ENCODE results near the gene OPHN1.

Gene OPHN1

GRCh38 chrX:68043713-68044438 lies 389.4 kb downstream of the OPHN1 start:
- H3K79me1 ChIP-seq (ENCODE audit: low read length), result no peaks in the 10 kb centered on the region
- no peak overlapping the region for H3K27ac ChIP-seq (ENCODE audit: low read depth, low read length)
- H3K4me3 ChIP-seq (ENCODE audit: low read depth, low read length), result no peak overlapping the region
- no peak overlapping the region for H2BK5ac ChIP-seq (ENCODE audit: low read depth, low read length, poor library complexity)
- no peak for DNase-seq
- H3K4me1 ChIP-seq (ENCODE audit: control insufficient read depth in 1 of 2, insufficient read depth in 2 of 2, low read length in 2 of 2), result no peaks in the 10 kb centered on the region
- no peak overlapping the region for H3K4me2 ChIP-seq (ENCODE audit: low read length)
- no peak overlapping the region for H3K18ac ChIP-seq (ENCODE audit: low read length)
- H3K36me3 ChIP-seq (ENCODE audit: control insufficient read depth in 1 of 2, insufficient read depth in 2 of 2, low read length in 2 of 2), result peaks cover 0 to 3% of the 10 kb centered on the region in 2 experiments
- H2BK12ac ChIP-seq (ENCODE audit: low read length), result no peak overlapping the region
- no peak overlapping the region for H4K8ac ChIP-seq (ENCODE audit: low read depth, low read length)
- H3K79me2 ChIP-seq (ENCODE audit: control insufficient read depth, insufficient read depth, low read length, poor library complexity), result no peaks in the 10 kb centered on the region
- no peak overlapping the region for H3K14ac ChIP-seq (ENCODE audit: low read length)
- H3K4ac ChIP-seq (ENCODE audit: low read depth, low read length), result no peak overlapping the region
- WGBS (ENCODE audit: extremely low coverage, insufficient coverage, insufficient read length), result no CpG with 5 or more reads among the region's 1 CpG
- no peak overlapping the region for H3K23ac ChIP-seq (ENCODE audit: low read length)
- H3K9ac ChIP-seq (ENCODE audit: low read length), result no peak overlapping the region
- no peak overlapping the region for H2AFZ ChIP-seq (ENCODE audit: insufficient read depth, low read length, poor library complexity)
- no peak overlapping the region for H2BK120ac ChIP-seq (ENCODE audit: insufficient read depth, low read length, poor library complexity)
- no peak overlapping the region for H4K91ac ChIP-seq (ENCODE audit: low read depth, low read length)
- H3K9me3 ChIP-seq (ENCODE audit: insufficient read depth, low read depth, low read length), result no peaks in the 10 kb centered on the region
- no peak overlapping the region for H4K12ac ChIP-seq (ENCODE audit: low read depth, low read length)
- no peak overlapping the region for H2AK5ac ChIP-seq (ENCODE audit: low read length)
- no peaks in the 10 kb centered on the region for H3K27me3 ChIP-seq (ENCODE audit: insufficient read depth, low read length)

GRCh38 chrX:68041110-68041509 lies 392.2 kb downstream of the OPHN1 start:
- Histone ChIP-seq H2BK12ac (ENCODE audit: low read length) (no peak overlapping the region), H3K4ac (ENCODE audit: low read depth, low read length) (no peak overlapping the region), H3K9me3 (ENCODE audit: insufficient read depth, low read depth, low read length) (no peaks in the 10 kb centered on the region), H2BK5ac (ENCODE audit: low read depth, low read length, poor library complexity) (no peak overlapping the region), H3K9ac (ENCODE audit: low read length) (no peak overlapping the region), H2AFZ (ENCODE audit: insufficient read depth, low read length, poor library complexity) (no peak overlapping the region), H4K8ac (ENCODE audit: low read depth, low read length) (no peak overlapping the region), H3K79me1 (ENCODE audit: low read length) (no peaks in the 10 kb centered on the region), H4K12ac (ENCODE audit: low read depth, low read length) (no peak overlapping the region), H2BK120ac (ENCODE audit: insufficient read depth, low read length, poor library complexity) (no peak overlapping the region), H3K27me3 (ENCODE audit: insufficient read depth, low read length) (no peaks in the 10 kb centered on the region), H3K36me3 (ENCODE audit: control insufficient read depth in 1 of 2, insufficient read depth in 2 of 2, low read length in 2 of 2) (no peaks in the 10 kb centered on the region), H4K91ac (ENCODE audit: low read depth, low read length) (no peak overlapping the region), H3K23ac (ENCODE audit: low read length) (no peak overlapping the region), H2AK5ac (ENCODE audit: low read length) (no peak overlapping the region), H3K79me2 (ENCODE audit: control insufficient read depth, insufficient read depth, low read length, poor library complexity) (no peaks in the 10 kb centered on the region), H3K27ac (ENCODE audit: low read depth, low read length) (no peak overlapping the region), H3K18ac (ENCODE audit: low read length) (no peak overlapping the region), H3K4me3 (ENCODE audit: low read depth, low read length) (no peak overlapping the region), H3K4me2 (ENCODE audit: low read length) (no peak overlapping the region), H3K14ac (ENCODE audit: low read length) (no peak overlapping the region), H3K4me1 (ENCODE audit: control insufficient read depth in 1 of 2, insufficient read depth in 2 of 2, low read length in 2 of 2) (no peaks in the 10 kb centered on the region)
- DNase-seq, result no peak
- WGBS (ENCODE audit: extremely low coverage, insufficient coverage, insufficient read length), result no CpG with 5 or more reads among the region's 1 CpG

- Histone ChIP-seq H3K4me2 (ENCODE audit: low read length) (no peak overlapping the region), H3K23ac (ENCODE audit: low read length) (no peak overlapping the region), H3K9me3 (ENCODE audit: insufficient read depth, low read depth, low read length) (no peaks in the 10 kb centered on the region), H3K18ac (ENCODE audit: low read length) (no peak overlapping the region), H3K9ac (ENCODE audit: low read length) (no peak overlapping the region), H3K79me2 (ENCODE audit: control insufficient read depth, insufficient read depth, low read length, poor library complexity) (no peaks in the 10 kb centered on the region), H4K12ac (ENCODE audit: low read depth, low read length) (no peak overlapping the region), H2BK5ac (ENCODE audit: low read depth, low read length, poor library complexity) (no peak overlapping the region), H4K91ac (ENCODE audit: low read depth, low read length) (no peak overlapping the region), H2AK5ac (ENCODE audit: low read length) (no peak overlapping the region), H3K4me1 (ENCODE audit: control insufficient read depth in 1 of 2, insufficient read depth in 2 of 2, low read length in 2 of 2) (no peaks in the 10 kb centered on the region), H3K14ac (ENCODE audit: low read length) (no peak overlapping the region), H3K36me3 (ENCODE audit: control insufficient read depth in 1 of 2, insufficient read depth in 2 of 2, low read length in 2 of 2) (no peaks in the 10 kb centered on the region), H2BK12ac (ENCODE audit: low read length) (no peak overlapping the region), H3K27me3 (ENCODE audit: insufficient read depth, low read length) (no peaks in the 10 kb centered on the region), H4K8ac (ENCODE audit: low read depth, low read length) (no peak overlapping the region), H2AFZ (ENCODE audit: insufficient read depth, low read length, poor library complexity) (no peak overlapping the region), H3K79me1 (ENCODE audit: low read length) (no peaks in the 10 kb centered on the region), H3K4ac (ENCODE audit: low read depth, low read length) (no peak overlapping the region), H3K4me3 (ENCODE audit: low read depth, low read length) (no peak overlapping the region), H3K27ac (ENCODE audit: low read depth, low read length) (no peak overlapping the region), H2BK120ac (ENCODE audit: insufficient read depth, low read length, poor library complexity) (no peak overlapping the region)
- no CpG with 5 or more reads among the region's 9 CpGs for WGBS (ENCODE audit: extremely low coverage, insufficient coverage, insufficient read length)
- DNase-seq, result peak; percentile 6 to 24
Measured at GRCh38 chrX:68018248-68019203, 414.8 kb downstream of the OPHN1 start.

GRCh38 chrX:67998540-67998939 lies 434.8 kb downstream of the OPHN1 start:
- H4K8ac ChIP-seq (ENCODE audit: low read depth, low read length), result no peak overlapping the region

More at GRCh38 chrX:67998540-67998939, 434.8 kb downstream of the OPHN1 start:
- Histone ChIP-seq H3K27me3 (ENCODE audit: insufficient read depth, low read length) (no peaks in the 10 kb centered on the region), H2BK12ac (ENCODE audit: low read length) (no peak overlapping the region), H2AFZ (ENCODE audit: insufficient read depth, low read length, poor library complexity) (no peak overlapping the region), H3K9me3 (ENCODE audit: insufficient read depth, low read depth, low read length) (no peaks in the 10 kb centered on the region), H2AK5ac (ENCODE audit: low read length) (no peak overlapping the region), H3K14ac (ENCODE audit: low read length) (no peak overlapping the region), H3K79me2 (ENCODE audit: control insufficient read depth, insufficient read depth, low read length, poor library complexity) (no peaks in the 10 kb centered on the region), H3K4ac (ENCODE audit: low read depth, low read length) (no peak overlapping the region), H3K36me3 (ENCODE audit: control insufficient read depth in 1 of 2, insufficient read depth in 2 of 2, low read length in 2 of 2) (no peaks in the 10 kb centered on the region), H3K9ac (ENCODE audit: low read length) (no peak overlapping the region), H3K18ac (ENCODE audit: low read length) (no peak overlapping the region), H2BK5ac (ENCODE audit: low read depth, low read length, poor library complexity) (no peak overlapping the region), H3K27ac (ENCODE audit: low read depth, low read length) (no peak overlapping the region), H3K79me1 (ENCODE audit: low read length) (no peaks in the 10 kb centered on the region), H3K4me2 (ENCODE audit: low read length) (no peak overlapping the region), H3K4me3 (ENCODE audit: low read depth, low read length) (no peak overlapping the region), H2BK120ac (ENCODE audit: insufficient read depth, low read length, poor library complexity) (no peak overlapping the region), H4K12ac (ENCODE audit: low read depth, low read length) (no peak overlapping the region), H3K23ac (ENCODE audit: low read length) (no peak overlapping the region), H4K91ac (ENCODE audit: low read depth, low read length) (no peak overlapping the region), H3K4me1 (ENCODE audit: control insufficient read depth in 1 of 2, insufficient read depth in 2 of 2, low read length in 2 of 2) (no peaks in the 10 kb centered on the region)
- DNase-seq, result no peak

All from trophoblast cell (in vitro differentiated cells and primary cell).